ENCODE measurements around the gene CDKN2A. TPM values are rescaled to one million over a fixed set of nuclear protein-coding genes. Genes with fewer than 3 reads are reported as not detected.
A peak's percentile ranks its signal among the peaks of the same experiment; 100 is the strongest.

CDKN2A gene
- total RNA-seq, 4 donors from 2014 or later = 2.2 to 8.6 TPM; not detected in 2

GRCh38 chr9:21995006-21995665 lies 944 bp upstream of the CDKN2A start:
- peak overlapping the region; percentile 84 to 89 (median 86) for H3K27ac ChIP-seq
- H3K9me3 ChIP-seq = no peaks in the 10 kb centered on the region
- TF ChIP-seq POLR2AphosphoS5 (IDR thresholded peaks at IDR 0.05) = peak in 2 of 3 donors; percentile 23 to 37
- TF ChIP-seq EP300 (IDR thresholded peaks at IDR 0.05; ENCODE audit: low read depth) = no peak
- peak in 1 of 5 experiments; percentile 2 for TF ChIP-seq CTCF (IDR thresholded peaks at IDR 0.05)
- TF ChIP-seq POLR2A (IDR thresholded peaks at IDR 0.05) = peak; percentile 45
- no peaks in the 10 kb centered on the region for H3K36me3 ChIP-seq
- peak; percentile 87 for DNase-seq
- intact Hi-C loops (cut with DNase I; ENCODE audit: low total_unique reads) (no loop called here), in situ Hi-C loops (cut with MboI; ENCODE audit: low pct_ligation_motif_present in 1 of 4, low pct_unique_long_range_greater_than_20kb in 1 of 4, low sequenced_read_pairs in 3 of 4) (loop anchor here in 2 of 4 donors (25.0 kb wide), 1 partner anchor 242 kb away; no protein-coding TSS in a partner anchor)
- 0 to 1% methylated on average over 21 to 53 of the region's 56 CpGs for WGBS, 2 donors (ENCODE audit: low coverage in 1 of 2)
- peaks cover 0 to 22% (median 12%) of the 10 kb centered on the region in 4 donors for H3K4me1 ChIP-seq
- H3K4me3 ChIP-seq = peak overlapping the region; percentile 65 to 87 (median 77)
- H3K27me3 ChIP-seq = peaks cover 49% of the 10 kb centered on the region

GRCh38 chr9:21994556-21995005 lies 389 bp upstream of the CDKN2A start, which contains the start of gene CDKN2B-AS1:
Gene CDKN2B-AS1, plus strand, starts transcription at chr9:21994791.
- no peaks in the 10 kb centered on the region for H3K36me3 ChIP-seq
- in situ Hi-C loops (cut with MboI; ENCODE audit: low pct_ligation_motif_present in 1 of 4, low pct_unique_long_range_greater_than_20kb in 1 of 4, low sequenced_read_pairs in 3 of 4) (loop anchor here in 2 of 4 donors (25.0 kb wide), 1 partner anchor 243 kb away; no protein-coding TSS in a partner anchor), intact Hi-C loops (cut with DNase I; ENCODE audit: low total_unique reads) (no loop called here)
- TF ChIP-seq EP300 (IDR thresholded peaks at IDR 0.05; ENCODE audit: low read depth) (no peak), POLR2A (IDR thresholded peaks at IDR 0.05) (no peak), POLR2AphosphoS5 (IDR thresholded peaks at IDR 0.05) (no peak), CTCF (IDR thresholded peaks at IDR 0.05) (no peak)
- H3K27ac ChIP-seq = peak within 1 kb of the TSS; percentile 84 to 89 (median 86)
- WGBS, 2 donors (ENCODE audit: low coverage in 1 of 2) = 0% methylated on average over 4 to 36 of the region's 43 CpGs
- no peaks in the 10 kb centered on the region for H3K9me3 ChIP-seq
- peak; percentile 49 for DNase-seq
- H3K27me3 ChIP-seq = peaks cover 50% of the 10 kb centered on the region
- H3K4me3 ChIP-seq = peak within 1 kb of the TSS; percentile 65 to 87 (median 77)
- H3K4me1 ChIP-seq = peaks cover 0 to 22% (median 12%) of the 10 kb centered on the region in 4 donors

GRCh38 chr9:21993007-21993406 lies 1.2 kb downstream of the CDKN2A start:
- Histone ChIP-seq H3K9me3 (no peaks in the 10 kb centered on the region), H3K4me1 (peaks cover 0 to 22% (median 12%) of the 10 kb centered on the region in 4 donors), H3K27ac (no peak overlapping the region), H3K4me3 (peak overlapping the region in 1 of 4 donors; percentile 3), H3K27me3 (peaks cover 65% of the 10 kb centered on the region), H3K36me3 (no peaks in the 10 kb centered on the region)
- WGBS, 2 donors (ENCODE audit: low coverage in 1 of 2) = 81 to 86% methylated on average over 4 of the region's 4 CpGs
- in situ Hi-C loops (cut with MboI; ENCODE audit: low pct_ligation_motif_present in 1 of 4, low pct_unique_long_range_greater_than_20kb in 1 of 4, low sequenced_read_pairs in 3 of 4) (loop anchor here in 2 of 4 donors (25.0 kb wide), 1 partner anchor 244 kb away; no protein-coding TSS in a partner anchor), intact Hi-C loops (cut with DNase I; ENCODE audit: low total_unique reads) (no loop called here)
- DNase-seq = no peak
- TF ChIP-seq POLR2AphosphoS5 (IDR thresholded peaks at IDR 0.05) = no peak
- TF ChIP-seq EP300 (IDR thresholded peaks at IDR 0.05; ENCODE audit: low read depth) = no peak
- TF ChIP-seq CTCF (IDR thresholded peaks at IDR 0.05) = no peak

- Histone ChIP-seq H3K9me3 (no peaks in the 10 kb centered on the region), H3K27ac (no peak overlapping the region), H3K4me3 (no peak overlapping the region), H3K4me1 (peaks cover 0 to 22% (median 12%) of the 10 kb centered on the region in 4 donors), H3K27me3 (peaks cover 77% of the 10 kb centered on the region), H3K36me3 (no peaks in the 10 kb centered on the region)
- intact Hi-C loops (cut with DNase I; ENCODE audit: low total_unique reads) (no loop called here), in situ Hi-C loops (cut with MboI; ENCODE audit: low pct_ligation_motif_present in 1 of 4, low pct_unique_long_range_greater_than_20kb in 1 of 4, low sequenced_read_pairs in 3 of 4) (loop anchor here in 2 of 4 donors (25.0 kb wide), 1 partner anchor 246 kb away; no protein-coding TSS in a partner anchor)
- TF ChIP-seq CTCF (IDR thresholded peaks at IDR 0.05) = no peak
- TF ChIP-seq POLR2AphosphoS5 (IDR thresholded peaks at IDR 0.05) = no peak
- no peak for TF ChIP-seq EP300 (IDR thresholded peaks at IDR 0.05; ENCODE audit: low read depth)
- no peak for TF ChIP-seq POLR2A (IDR thresholded peaks at IDR 0.05)
- no peak for DNase-seq
- WGBS, 2 donors (ENCODE audit: low coverage in 1 of 2) = 80 to 83% methylated on average over 5 of the region's 5 CpGs
Measured at GRCh38 chr9:21991072-21991959, 2.9 kb downstream of the CDKN2A start.

Measured in transverse colon (tissue), 4 donors.